Endothelial cell of umbilical vein (primary cell): ENCODE results near the gene TMEM108. TPM values are rescaled to one million over a fixed set of nuclear protein-coding genes. Genes with fewer than 3 reads are reported as not detected.

Experiments
- BruUV-seq: library from RNA; stranded (reverse); fragments of 400-500 nt; replicated peaks from 2 replicates; lab custom pipeline; 2021; lab: Mats Ljungman, UMichigan
- CTCF ChIA-PET: fragments of 300-600, 350-600 bp; sonication (Branson Sonifier 250); formaldehyde crosslinking; loops from one replicate; lab custom pipeline; 2021; ENCODE audit warnings: antibody characterized with exemption, inconsistent platforms; lab: Charles Lee
- POLR2A ChIA-PET: fragments of 300-600, 350-600 bp; sonication (Branson Sonifier 250); formaldehyde crosslinking; loops from one replicate; lab custom pipeline; 2021; ENCODE audit warnings: antibody characterized with exemption, inconsistent platforms; lab: Charles Lee
- DNase-seq: peaks from one replicate; pipeline ENCODE4 v3.0.0-alpha.2; 2011; ENCODE audit warnings: low read depth, low spot score
- FAIRE-seq: peaks from 2 replicates; lab custom pipeline; 2011; peaks lifted over from hg19 to GRCh38; lab: Jason Lieb, UNC
- H2AFZ ChIP-seq: 2 replicates; pipeline ENCODE4 v1.6.0; 2012; ENCODE audit warnings: low read depth, low read length, control low read depth, inconsistent platforms
- H3K27ac ChIP-seq: 2 replicates; pipeline ENCODE4 v1.5.1; 2011; ENCODE audit warnings: low read depth, mild to moderate bottlenecking, control low read depth, low read length, moderate library complexity; ENCODE audit not compliant: insufficient read depth
- H3K27me3 ChIP-seq, 2 experiments: 2 replicates each; pipeline versions ENCODE4 v1.6.0 to v1.6.1; 2011; ENCODE audit warnings: low read length in 2 of 2, mixed read lengths in 1 of 2; ENCODE audit not compliant: control insufficient read depth in 2 of 2, insufficient read depth in 2 of 2
- H3K36me3 ChIP-seq, 2 experiments: 2 replicates in 1 of 2; 3 replicates in 1 of 2; pipeline ENCODE4 v1.5.1; 2011; ENCODE audit warnings: low read length in 2 of 2, mild to moderate bottlenecking in 1 of 2, moderate library complexity in 1 of 2; ENCODE audit not compliant: control insufficient read depth in 2 of 2, insufficient read depth in 2 of 2; ENCODE audit errors: extremely low read depth in 1 of 2
- H3K4me1 ChIP-seq: 3 replicates; pipeline ENCODE4 v1.5.1; 2011; ENCODE audit warnings: mild to moderate bottlenecking, low read length; ENCODE audit not compliant: control insufficient read depth, insufficient read depth; ENCODE audit errors: extremely low read depth
- H3K4me2 ChIP-seq: 2 replicates; pipeline ENCODE4 v1.6.1; 2011; ENCODE audit warnings: low read length, control low read depth, mixed read lengths; ENCODE audit not compliant: insufficient read depth
- H3K4me3 ChIP-seq, 3 experiments: fragments of 200-600 bp in 1 of 3; sonication (generic), shearing (Covaris generic) in 1 of 3; replicated peaks in 1 of 3; 2 replicates each; pipeline ENCODE4 v1.5.1; 2011 to 2016; ENCODE audit warnings: control low read depth in 3 of 3, low read length in 3 of 3, mild to moderate bottlenecking in 2 of 3, inconsistent platforms in 1 of 3, low read depth in 1 of 3, moderate library complexity in 1 of 3; ENCODE audit not compliant: insufficient read depth in 1 of 3
- H3K79me2 ChIP-seq: 2 replicates; pipeline ENCODE4 v1.6.0; 2012; ENCODE audit warnings: low read length, inconsistent platforms; ENCODE audit not compliant: control insufficient read depth, insufficient read depth
- H3K9ac ChIP-seq: replicated peaks from 2 replicates; pipeline ENCODE3; 2011; ENCODE audit warnings: low read length, control low read depth; ENCODE audit not compliant: insufficient read depth; ENCODE audit errors: extremely low read depth
- H3K9me1 ChIP-seq: replicated peaks from 3 replicates; pipeline ENCODE4 v1.6.0; 2011; ENCODE audit warnings: mild to moderate bottlenecking, low read length; ENCODE audit not compliant: control insufficient read depth, insufficient read depth; ENCODE audit errors: extremely low read depth
- H3K9me3 ChIP-seq: replicated peaks from 2 replicates; pipeline ENCODE4 v1.5.1; 2012; ENCODE audit warnings: low read length, inconsistent platforms; ENCODE audit not compliant: control insufficient read depth, insufficient read depth
- H4K20me1 ChIP-seq: replicated peaks from 2 replicates; pipeline ENCODE3; 2011; ENCODE audit warnings: mild to moderate bottlenecking, low read length; ENCODE audit not compliant: control insufficient read depth, insufficient read depth; ENCODE audit errors: extremely low read depth
- FOS ChIP-seq: IDR thresholded peaks from 2 replicates; pipeline ENCODE4 v1.6.1; 2011; ENCODE audit warnings: mild to moderate bottlenecking, low read length, moderate library complexity, borderline replicate concordance; ENCODE audit not compliant: insufficient read depth
- JUN ChIP-seq: IDR thresholded peaks from 2 replicates; pipeline ENCODE4 v1.6.1; 2011; ENCODE audit warnings: borderline replicate concordance, low read depth; ENCODE audit not compliant: insufficient read length, insufficient read depth
- dilution Hi-C: fragments of 300-500 bp; cut with MboI; formaldehyde crosslinking; loops from one replicate; pipeline ENCODE4 v1.15.0; 2019; ENCODE audit warnings: low sequenced_read_pairs; ENCODE audit not compliant: extremely low pct_ligation_motif_present
- intact Hi-C: fragments of 100-400 bp; cut with micrococcal nuclease; formaldehyde crosslinking; loops from one replicate; pipeline ENCODE4 v1.10.0; 2022
- polyA plus RNA-seq, 4 experiments: library from polyadenylated mRNA; depleted of rRNA in 3 of 4; stranded (reverse) in 3 of 4; unstranded in 1 of 4; fragments of >200 nt; gene quantifications; 2 replicates each; pipeline versions ENCODE4 v1.2.1 to v1.2.3, GENCODE V29; 2011 to 2012; ENCODE audit warnings: missing spikeins in 1 of 4
- total RNA-seq: library from RNA; stranded (reverse); gene quantifications from 2 replicates; pipeline ENCODE4 v1.2.3, GENCODE V29; 2021
- TF ChIP-seq, protein P1 (sequence below), 2 donors: IDR thresholded peaks; 1 replicate in 1 of 2; 2 replicates in 1 of 2; pipeline ENCODE4 v1.5.1; 2011; ENCODE audit warnings: low read length in 2 of 2, mild to moderate bottlenecking in 2 of 2, moderate library complexity in 2 of 2, control low read depth in 1 of 2, inconsistent platforms in 1 of 2, low read depth in 1 of 2; ENCODE audit not compliant: insufficient read depth in 1 of 2; ENCODE audit errors: extremely low read depth in 1 of 2

The TMEM108 gene
- total and polyA plus RNA-seq, 2 donors (not counting 3 experiments of a cell fraction or from before 2014, with no cell fraction given) = 0.40 to 1.1 TPM

DNA sequence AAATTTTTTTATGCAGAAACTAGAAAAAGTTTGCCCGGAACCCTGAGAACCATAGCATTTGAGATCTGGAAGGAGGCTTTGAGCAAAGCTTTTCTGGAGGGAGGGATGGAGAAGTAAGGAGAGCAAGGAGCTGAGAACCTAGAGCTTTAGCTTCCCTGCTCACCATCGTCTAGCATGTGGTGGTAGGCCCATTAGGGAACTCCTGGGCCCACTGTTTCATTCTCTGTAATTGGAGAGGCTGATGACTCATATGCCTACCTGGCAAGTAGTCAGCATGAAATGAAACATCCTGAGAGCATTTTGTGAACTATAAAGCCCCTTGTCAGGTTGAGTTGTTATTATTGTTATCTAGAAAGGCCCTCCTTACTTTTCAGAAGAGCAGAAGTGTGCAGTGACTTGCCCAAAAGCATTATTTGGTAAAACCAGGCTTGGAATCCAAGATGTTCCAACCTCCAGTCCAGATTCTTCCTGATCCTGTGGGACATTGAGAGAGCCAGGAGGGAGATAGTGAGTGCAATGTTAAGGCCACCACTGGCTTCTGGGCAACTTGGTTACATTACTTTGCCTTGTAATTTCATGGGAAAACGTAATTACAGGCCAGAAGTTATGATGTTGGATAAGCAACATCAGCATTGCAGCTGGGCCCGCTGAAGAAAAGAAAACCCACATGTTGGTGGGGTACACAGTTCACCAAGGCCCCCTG, 257.2 kb downstream of the TMEM108 start:
- CTCF ChIA-PET = interaction anchor here (1.3 kb wide), 1 partner anchor 254 kb away, joined by 4 read pairs; no protein-coding TSS in a partner anchor
- dilution Hi-C loops = no loop called here
- BruUV-seq = no TSS peak

More for the DNA sequence above, 257.2 kb downstream of the TMEM108 start:
- Histone ChIP-seq H3K36me3 (no peaks in the 10 kb centered on the region), H3K27ac (no peak overlapping the region), H3K4me3 (no peak overlapping the region), H3K4me2 (no peak overlapping the region), H3K27me3 (no peaks in the 10 kb centered on the region), H3K79me2 (no peaks in the 10 kb centered on the region), H3K4me1 (peaks cover 42% of the 10 kb centered on the region), H4K20me1 (no peaks in the 10 kb centered on the region), H3K9ac (no peak overlapping the region), H3K9me3 (no peaks in the 10 kb centered on the region), H3K9me1 (no peaks in the 10 kb centered on the region), H2AFZ (peak overlapping the region; percentile 12)
- TF ChIP-seq, protein P1, sequence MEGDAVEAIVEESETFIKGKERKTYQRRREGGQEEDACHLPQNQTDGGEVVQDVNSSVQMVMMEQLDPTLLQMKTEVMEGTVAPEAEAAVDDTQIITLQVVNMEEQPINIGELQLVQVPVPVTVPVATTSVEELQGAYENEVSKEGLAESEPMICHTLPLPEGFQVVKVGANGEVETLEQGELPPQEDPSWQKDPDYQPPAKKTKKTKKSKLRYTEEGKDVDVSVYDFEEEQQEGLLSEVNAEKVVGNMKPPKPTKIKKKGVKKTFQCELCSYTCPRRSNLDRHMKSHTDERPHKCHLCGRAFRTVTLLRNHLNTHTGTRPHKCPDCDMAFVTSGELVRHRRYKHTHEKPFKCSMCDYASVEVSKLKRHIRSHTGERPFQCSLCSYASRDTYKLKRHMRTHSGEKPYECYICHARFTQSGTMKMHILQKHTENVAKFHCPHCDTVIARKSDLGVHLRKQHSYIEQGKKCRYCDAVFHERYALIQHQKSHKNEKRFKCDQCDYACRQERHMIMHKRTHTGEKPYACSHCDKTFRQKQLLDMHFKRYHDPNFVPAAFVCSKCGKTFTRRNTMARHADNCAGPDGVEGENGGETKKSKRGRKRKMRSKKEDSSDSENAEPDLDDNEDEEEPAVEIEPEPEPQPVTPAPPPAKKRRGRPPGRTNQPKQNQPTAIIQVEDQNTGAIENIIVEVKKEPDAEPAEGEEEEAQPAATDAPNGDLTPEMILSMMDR (IDR thresholded peaks at IDR 0.05; ENCODE audit: extremely low read depth in 1 of 2, insufficient read depth in 1 of 2, low read depth in 1 of 2, low read length in 2 of 2) = no peak
- peak; percentile 22 for TF ChIP-seq JUN
- peak; percentile 53 for TF ChIP-seq FOS
- peak; percentile 28 for DNase-seq
- POLR2A ChIA-PET = no interaction called here
- intact Hi-C loops = no loop called here
- FAIRE-seq = no peak
